ENCODE data around the gene RNF34.
A peak's percentile ranks its signal among the peaks of the same experiment; 100 is the strongest.

Gene RNF34

GRCh38 chr12:121390856-121391255 is 9.1 kb upstream of the RNF34 start:
- DNase-seq: no peak

GRCh38 chr12:121391619-121392324 is 8.1 kb upstream of the RNF34 start:
- peak; percentile 50 for DNase-seq

GRCh38 chr12:121392325-121392716 is 7.6 kb upstream of the RNF34 start:
- DNase-seq: no peak

GRCh38 chr12:121397521-121397920 is 2.4 kb upstream of the RNF34 start:
- no peak for DNase-seq

GRCh38 chr12:121398355-121398754 is 1.6 kb upstream of the RNF34 start:
- no peak for DNase-seq

GRCh38 chr12:121400332-121401139 is 618 bp downstream of the RNF34 start:
- peak; percentile 54 for DNase-seq

GRCh38 chr12:121403721-121404120 is 3.8 kb downstream of the RNF34 start:
- no peak for DNase-seq

- DNase-seq: no peak
These were observed 4.8 kb downstream of the RNF34 start for GRCh38 chr12:121404734-121405133.

- no peak for DNase-seq
These were observed 5.3 kb downstream of the RNF34 start for GRCh38 chr12:121405211-121405610.

GRCh38 chr12:121413917-121414316 is 14.0 kb downstream of the RNF34 start:
- no peak for DNase-seq

GRCh38 chr12:121417847-121418246 is 17.9 kb downstream of the RNF34 start:
- DNase-seq: no peak

GRCh38 chr12:121420109-121420508 is 20.2 kb downstream of the RNF34 start:
- no peak for DNase-seq

- no peak for DNase-seq
These were observed 23.3 kb downstream of the RNF34 start for GRCh38 chr12:121423253-121423652.

- DNase-seq: no peak
These were observed 24.0 kb downstream of the RNF34 start for GRCh38 chr12:121423682-121424623.

- DNase-seq: no peak
These were observed 24.7 kb downstream of the RNF34 start for GRCh38 chr12:121424624-121424975.

GRCh38 chr12:121427556-121428050 is 27.7 kb downstream of the RNF34 start:
- no peak for DNase-seq

GRCh38 chr12:121428883-121429282 is 29.0 kb downstream of the RNF34 start:
- no peak for DNase-seq

GRCh38 chr12:121430833-121431415 is 31.0 kb downstream of the RNF34 start:
- no peak for DNase-seq

GRCh38 chr12:121432740-121433480 is 33.0 kb downstream of the RNF34 start:
- DNase-seq: no peak

GRCh38 chr12:121436706-121437105 is 36.8 kb downstream of the RNF34 start:
- DNase-seq: no peak

- no peak for DNase-seq
These were observed 39.0 kb downstream of the RNF34 start for GRCh38 chr12:121438905-121439304.

- no peak for DNase-seq
These were observed 39.8 kb downstream of the RNF34 start for GRCh38 chr12:121439715-121440114.
